Measurements from ENCODE around the gene ZSCAN10.
"Not testable (repeated sequence)": the region's sequence is repeated elsewhere in the genome, so short reads cannot be mapped to it uniquely, and the experiment has no call there.

The ZSCAN10 gene

DNA sequence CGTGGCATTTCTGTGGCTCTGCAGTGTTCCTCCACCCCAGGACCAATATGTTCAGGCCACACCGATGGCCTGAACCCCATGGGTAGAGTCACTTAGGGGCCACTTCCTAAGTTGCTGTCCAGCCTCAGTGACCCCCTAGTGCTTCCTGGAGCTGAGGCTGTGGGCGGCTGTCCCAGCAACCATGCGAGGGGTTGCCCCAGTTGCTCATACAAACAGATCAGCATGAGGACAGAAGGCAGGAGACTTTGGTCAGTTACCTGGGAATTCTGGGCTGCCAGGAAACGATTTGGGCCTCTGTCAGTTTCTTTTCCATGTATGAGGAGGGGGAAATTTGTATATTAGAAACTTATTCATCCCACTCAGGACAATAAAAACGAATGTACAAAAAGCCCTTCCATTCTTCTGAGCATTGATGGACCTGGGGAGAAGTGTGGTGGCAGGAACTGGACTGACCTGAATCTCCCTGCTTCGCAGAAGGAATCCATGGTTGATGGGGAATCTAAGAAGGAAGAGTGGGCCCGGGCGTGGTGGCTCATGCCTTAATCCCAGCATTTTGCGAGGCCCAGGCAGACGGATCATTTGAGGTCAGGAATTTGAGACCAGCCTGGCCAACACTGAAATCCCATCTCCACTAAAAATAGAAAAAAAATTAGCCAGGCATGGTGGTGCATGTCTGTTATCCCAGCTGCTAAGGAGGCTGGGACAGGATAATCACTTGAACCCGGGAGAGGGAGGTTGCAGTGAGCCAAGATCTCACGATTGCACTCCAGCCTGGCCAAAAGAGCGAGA is 38.6 kb downstream of the ZSCAN10 start:
- H3K27ac Mint-ChIP-seq = no peak overlapping the region
- peaks cover 7% of the 10 kb centered on the region for H3K4me1 Mint-ChIP-seq
- ATAC-seq (ENCODE audit: low read depth) (no peak), DNase-seq (ENCODE audit: low spot score in 2 of 2) (no peak)
- no peaks in the 10 kb centered on the region for H3K27me3 Mint-ChIP-seq
- no peaks in the 10 kb centered on the region for H3K36me3 Mint-ChIP-seq
- no peaks in the 10 kb centered on the region for H3K9me3 Mint-ChIP-seq
- peak overlapping the region; percentile 89 for H3K4me3 Mint-ChIP-seq

DNA sequence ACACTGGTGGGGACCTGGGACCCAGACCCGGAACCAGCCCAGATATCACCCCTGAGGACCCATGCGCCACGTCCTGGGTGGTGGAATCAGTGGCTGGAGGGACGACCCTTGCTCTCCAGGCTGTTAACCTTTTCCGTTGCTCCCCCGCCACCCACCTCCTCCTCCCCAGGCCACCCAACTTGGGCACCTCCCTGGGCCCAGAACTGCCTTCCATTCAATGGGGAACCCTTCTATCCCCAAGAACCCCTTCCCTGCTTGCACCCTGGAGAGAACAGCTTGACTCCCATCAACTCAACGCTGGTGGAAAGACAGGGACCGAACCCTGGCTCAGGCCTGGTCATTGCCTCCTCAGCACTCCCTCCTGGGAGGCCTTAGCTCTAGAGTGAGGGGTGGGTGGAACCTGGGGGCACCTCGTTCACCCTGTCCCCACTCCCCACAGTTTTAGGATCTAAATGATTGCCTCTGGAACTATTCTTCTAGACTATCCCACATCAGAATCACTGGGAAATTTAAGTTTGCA is 39.3 kb downstream of the ZSCAN10 start:
- H3K4me3 Mint-ChIP-seq = peak overlapping the region; percentile 89
- DNase-seq (ENCODE audit: low spot score in 2 of 2) (no peak), ATAC-seq (ENCODE audit: low read depth) (no peak)
- no peaks in the 10 kb centered on the region for H3K27me3 Mint-ChIP-seq
- no peaks in the 10 kb centered on the region for H3K36me3 Mint-ChIP-seq
- peak overlapping the region; percentile 45 for H3K27ac Mint-ChIP-seq
- H3K4me1 Mint-ChIP-seq = peaks cover 12% of the 10 kb centered on the region
- H3K9me3 Mint-ChIP-seq = no peaks in the 10 kb centered on the region

DNA sequence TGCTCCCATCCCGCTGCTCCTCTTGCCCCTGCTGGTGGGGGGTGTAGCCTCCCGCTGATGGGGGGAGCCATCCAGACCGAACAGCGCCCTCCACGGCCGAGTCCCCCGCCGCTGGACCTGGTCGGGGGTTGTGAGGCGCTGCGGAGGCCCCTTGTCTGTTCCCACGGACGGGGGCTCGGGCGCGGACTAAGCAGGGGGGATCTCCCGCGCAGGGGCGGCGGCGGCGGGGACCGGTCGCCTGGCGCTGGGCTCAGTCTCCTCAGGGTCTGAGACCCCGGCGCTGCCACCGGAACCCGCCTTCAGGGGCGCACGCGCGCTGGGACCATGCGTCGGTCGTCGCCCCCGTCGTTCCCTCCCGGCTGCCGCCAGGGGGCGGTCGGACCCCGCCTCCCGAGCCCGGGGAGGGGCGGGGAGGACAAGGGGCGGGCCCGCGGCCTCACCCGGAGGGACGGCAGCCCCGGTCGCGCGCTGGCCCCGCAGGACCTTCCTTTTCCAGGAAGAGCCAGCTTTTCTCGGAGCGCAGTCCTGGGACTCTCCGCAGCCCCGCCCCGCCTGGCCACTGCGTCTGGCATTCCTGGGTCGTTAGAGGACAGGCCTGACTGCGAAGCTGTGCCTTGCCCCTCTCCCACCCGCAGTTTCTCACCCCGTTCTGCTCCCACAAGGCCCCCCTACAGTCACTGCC is 39.9 kb downstream of the ZSCAN10 start:
- Mint-ChIP-seq H3K4me3 (peak overlapping the region; percentile 89), H3K4me1 (peaks cover 15% of the 10 kb centered on the region)

GRCh38 chr16:3058139-3059030 is 40.7 kb downstream of the ZSCAN10 start:
- H3K36me3 Mint-ChIP-seq = peaks cover 6% of the 10 kb centered on the region
- no peaks in the 10 kb centered on the region for H3K27me3 Mint-ChIP-seq
- peaks cover 22% of the 10 kb centered on the region for H3K4me1 Mint-ChIP-seq
- H3K9me3 Mint-ChIP-seq = no peaks in the 10 kb centered on the region
- H3K27ac Mint-ChIP-seq = peak overlapping the region; percentile 67
- H3K4me3 Mint-ChIP-seq = peak overlapping the region; percentile 89
- DNase-seq (ENCODE audit: low spot score in 2 of 2) (peak; percentile 37), ATAC-seq (ENCODE audit: low read depth) (peak; percentile 59)

More for the DNA sequence above, 39.9 kb downstream of the ZSCAN10 start:
- Mint-ChIP-seq H3K27ac (peak overlapping the region; percentile 67), H3K9me3 (no peaks in the 10 kb centered on the region), H3K27me3 (no peaks in the 10 kb centered on the region), H3K36me3 (no peaks in the 10 kb centered on the region)
- ATAC-seq (ENCODE audit: low read depth) (peak; percentile 92), DNase-seq (ENCODE audit: low spot score in 2 of 2) (peak; percentile 87 to 91)

DNA sequence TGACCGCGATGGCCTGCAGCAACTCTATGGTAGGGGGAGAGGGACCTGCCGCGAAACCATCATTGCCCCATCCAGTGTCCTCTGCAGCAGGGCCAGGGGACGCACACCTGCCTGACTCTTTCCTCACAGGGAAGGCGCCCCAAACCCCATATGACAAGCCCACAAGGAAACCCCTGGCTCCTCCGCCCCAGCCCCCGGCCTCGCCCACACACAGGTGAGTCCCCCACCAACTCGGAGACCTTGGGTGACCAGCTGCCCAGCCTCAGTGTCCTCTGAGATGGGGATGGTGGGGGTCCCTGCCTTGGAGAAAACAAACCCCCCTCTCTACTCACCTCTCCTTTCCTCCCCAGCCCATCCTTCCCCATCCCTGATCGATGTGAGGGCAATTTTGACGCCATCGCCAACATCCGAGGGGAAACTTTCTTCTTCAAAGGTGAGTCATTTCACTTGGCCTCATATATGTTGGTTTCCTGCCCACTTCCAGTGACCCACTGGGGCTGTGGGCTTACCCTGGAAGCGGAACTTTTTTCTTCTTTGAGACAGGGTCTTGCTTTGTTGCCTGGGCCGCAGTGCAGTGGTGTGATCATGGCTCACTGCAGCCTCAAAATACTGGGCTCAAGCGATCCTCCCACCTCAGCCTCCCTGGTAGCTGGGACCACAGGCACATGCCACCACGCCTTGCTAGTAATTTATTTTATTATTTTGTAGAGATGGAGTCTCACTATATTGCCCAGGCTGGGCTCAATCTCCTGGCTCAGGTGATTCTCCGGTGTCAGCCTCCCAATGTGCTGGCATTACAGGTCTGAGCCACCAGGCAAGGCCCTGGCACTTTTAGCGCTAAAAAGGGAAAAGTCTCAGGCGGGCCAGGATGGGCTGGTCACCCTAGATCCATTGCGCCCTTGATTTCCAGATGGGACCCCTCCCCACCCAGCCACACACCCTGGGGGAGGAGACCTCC is 41.6 kb downstream of the ZSCAN10 start:
- ATAC-seq (ENCODE audit: low read depth) = no peak
- Mint-ChIP-seq H3K36me3 (peaks cover 6% of the 10 kb centered on the region), H3K4me3 (peak overlapping the region; percentile 8), H3K9me3 (no peaks in the 10 kb centered on the region), H3K27me3 (no peaks in the 10 kb centered on the region), H3K27ac (no peak overlapping the region), H3K4me1 (peaks cover 22% of the 10 kb centered on the region)
- DNase-seq (ENCODE audit: low spot score in 2 of 2) = no peak

DNA sequence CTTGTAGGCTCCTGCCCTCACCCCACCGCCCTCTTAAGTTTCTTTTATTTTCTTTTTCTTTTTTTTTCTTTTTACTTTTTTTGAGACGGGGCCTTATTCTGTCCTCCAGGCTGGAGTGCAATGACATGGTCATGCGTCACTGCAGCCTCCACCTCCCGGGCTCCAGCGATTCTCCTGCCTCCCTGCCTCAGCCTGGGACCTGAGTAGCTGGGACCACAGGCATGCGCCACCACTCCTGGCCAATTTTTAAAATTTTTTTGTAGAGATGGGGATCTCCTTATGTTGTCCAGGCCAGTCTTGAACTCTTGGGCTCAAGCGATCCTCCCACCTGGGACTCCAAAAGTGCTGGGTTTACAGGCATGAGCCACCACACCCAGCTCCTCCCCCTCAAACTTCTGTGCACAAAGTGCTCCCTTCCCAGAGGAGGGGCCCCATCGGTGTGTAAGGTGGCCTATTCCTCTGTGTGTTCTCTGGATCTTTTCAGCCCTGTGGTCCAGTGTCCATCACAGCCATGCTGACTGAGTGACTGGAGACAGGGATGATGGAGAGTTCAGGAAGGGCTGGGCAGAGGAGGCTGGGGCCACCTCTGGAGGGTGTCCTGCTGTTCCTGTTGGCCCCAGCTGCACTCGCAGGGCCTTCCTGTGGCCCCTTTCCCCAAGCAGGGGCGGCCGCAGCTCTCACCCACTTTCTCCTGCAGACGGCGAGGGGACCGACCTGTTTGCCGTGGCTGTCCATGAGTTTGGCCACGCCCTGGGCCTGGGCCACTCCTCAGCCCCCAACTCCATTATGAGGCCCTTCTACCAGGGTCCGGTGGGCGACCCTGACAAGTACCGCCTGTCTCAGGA is 42.5 kb downstream of the ZSCAN10 start:
- Mint-ChIP-seq H3K4me1 (peaks cover 22% of the 10 kb centered on the region), H3K27me3 (no peaks in the 10 kb centered on the region), H3K36me3 (peaks cover 6% of the 10 kb centered on the region), H3K9me3 (no peaks in the 10 kb centered on the region), H3K27ac (no peak overlapping the region), H3K4me3 (no peak overlapping the region)
- DNase-seq (ENCODE audit: low spot score in 2 of 2) (no peak), ATAC-seq (ENCODE audit: low read depth) (no peak)

GRCh38 chr16:3055734-3056115 is 43.4 kb downstream of the ZSCAN10 start:
- H3K36me3 Mint-ChIP-seq; H3K27me3 Mint-ChIP-seq; DNase-seq (ENCODE audit: low spot score in 2 of 2); H3K9me3 Mint-ChIP-seq; ATAC-seq (ENCODE audit: low read depth); H3K27ac Mint-ChIP-seq; H3K4me3 Mint-ChIP-seq: not testable (repeated sequence)
- H3K4me1 Mint-ChIP-seq = peaks cover 22% of the 10 kb centered on the region

DNA sequence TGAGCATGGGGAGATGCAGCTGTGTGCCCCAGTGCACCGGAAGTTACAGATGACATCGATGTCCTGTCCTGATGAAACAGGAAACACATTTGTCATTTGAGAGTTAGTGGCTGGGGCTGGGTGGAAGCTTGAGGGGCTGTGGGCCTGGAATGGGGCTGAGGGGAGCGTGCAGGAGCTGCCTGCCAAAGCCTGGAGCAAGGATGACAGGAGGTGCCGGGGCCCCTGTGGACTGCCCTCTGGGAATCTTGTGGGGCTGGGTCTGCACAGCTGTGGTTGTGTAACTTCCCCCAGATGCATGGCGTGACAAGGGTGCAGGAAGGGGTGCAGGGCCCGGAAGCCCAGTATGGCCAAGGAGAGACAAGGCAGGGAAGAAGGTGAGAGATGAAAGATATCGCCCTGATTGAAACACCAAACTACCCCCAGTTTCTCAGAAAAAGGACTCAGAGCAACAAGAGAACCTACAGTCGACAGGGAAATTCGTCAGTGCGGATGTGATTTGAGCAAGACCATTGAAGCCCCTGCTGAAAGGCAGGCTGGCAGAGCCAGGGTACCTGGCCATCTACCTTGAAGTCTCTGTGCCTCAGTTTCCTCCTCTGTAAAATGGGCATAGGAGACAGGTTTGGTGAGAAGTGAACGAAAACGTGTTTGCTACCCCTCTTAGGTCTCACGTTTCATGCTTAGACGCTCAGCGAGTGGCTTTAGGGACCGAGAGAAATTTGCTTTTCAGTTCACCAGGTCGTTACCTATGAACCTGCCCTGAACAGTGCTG is 43.9 kb downstream of the ZSCAN10 start:
- peaks cover 22% of the 10 kb centered on the region for H3K4me1 Mint-ChIP-seq
- no peak overlapping the region for H3K4me3 Mint-ChIP-seq
- H3K9me3 Mint-ChIP-seq = no peaks in the 10 kb centered on the region
- ATAC-seq (ENCODE audit: low read depth) (no peak), DNase-seq (ENCODE audit: low spot score in 2 of 2) (no peak)
- no peak overlapping the region for H3K27ac Mint-ChIP-seq
- no peaks in the 10 kb centered on the region for H3K27me3 Mint-ChIP-seq
- peaks cover 6% of the 10 kb centered on the region for H3K36me3 Mint-ChIP-seq

DNA sequence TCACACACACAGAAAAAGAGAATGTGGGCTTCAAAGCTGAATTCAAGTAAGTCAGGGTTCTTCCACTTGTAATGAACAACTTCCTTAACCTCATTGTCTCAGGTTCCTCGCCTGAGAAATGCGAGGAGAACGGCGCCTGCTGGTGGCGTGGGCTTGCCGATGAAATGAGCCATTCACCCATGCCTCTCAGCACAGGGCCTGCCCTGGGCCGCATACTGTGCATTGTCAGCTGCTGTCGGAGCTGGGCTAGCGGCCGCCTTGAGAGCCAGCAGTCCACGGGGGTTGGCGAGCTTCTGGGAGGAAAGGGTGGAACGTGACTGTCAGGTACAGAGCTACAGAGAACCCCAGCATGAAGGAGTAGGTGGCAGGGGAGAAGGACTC is 45.8 kb downstream of the ZSCAN10 start:
- peaks cover 17% of the 10 kb centered on the region for H3K4me1 Mint-ChIP-seq
- H3K36me3 Mint-ChIP-seq = not testable (repeated sequence)

DNA sequence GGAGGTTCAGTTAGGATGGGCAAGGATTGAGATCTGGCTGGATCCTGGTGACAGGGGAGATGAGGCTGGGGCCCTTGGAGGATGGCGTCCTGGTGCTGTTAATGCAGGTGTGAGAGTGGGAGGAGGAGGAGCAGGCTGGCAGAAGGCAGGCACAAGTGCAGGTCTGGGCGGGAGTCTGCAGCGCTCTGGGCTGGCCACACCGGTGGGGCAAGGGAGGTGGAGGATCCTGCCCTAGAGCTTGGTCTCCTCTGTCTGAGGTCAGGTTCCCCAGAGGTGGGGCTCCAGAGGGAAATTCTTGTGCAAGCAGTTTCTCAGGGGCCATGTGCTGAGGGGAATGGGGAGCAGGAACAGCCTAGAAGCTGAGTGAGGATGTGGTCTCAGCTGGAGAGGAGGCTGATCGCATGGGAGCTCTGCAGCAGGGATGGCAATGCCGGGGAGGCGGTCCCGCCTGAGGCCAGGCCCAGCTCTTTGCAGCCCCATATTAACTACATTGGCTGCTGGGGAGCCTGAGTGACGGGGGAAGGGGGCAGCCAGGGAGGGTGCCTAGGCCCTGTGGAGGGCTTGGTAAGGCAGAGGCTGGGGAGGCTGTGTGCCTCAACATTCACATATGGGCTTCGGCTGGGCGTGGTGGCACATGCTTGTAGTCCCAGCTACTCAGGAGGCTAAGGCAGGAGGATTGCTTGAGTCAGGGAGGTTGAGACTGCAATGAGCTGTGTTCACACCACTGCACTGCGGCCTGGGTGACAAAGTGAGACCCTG is 46.3 kb downstream of the ZSCAN10 start:
- H3K4me1 Mint-ChIP-seq = peaks cover 17% of the 10 kb centered on the region
- not testable (repeated sequence) for DNase-seq (ENCODE audit: low spot score in 2 of 2); ATAC-seq (ENCODE audit: low read depth); H3K36me3 Mint-ChIP-seq; H3K27me3 Mint-ChIP-seq; H3K27ac Mint-ChIP-seq; H3K4me3 Mint-ChIP-seq; H3K9me3 Mint-ChIP-seq

More for the DNA sequence above, 45.8 kb downstream of the ZSCAN10 start:
- not testable (repeated sequence) for H3K27ac Mint-ChIP-seq; ATAC-seq (ENCODE audit: low read depth); DNase-seq (ENCODE audit: low spot score in 2 of 2); H3K27me3 Mint-ChIP-seq; H3K4me3 Mint-ChIP-seq; H3K9me3 Mint-ChIP-seq

- Mint-ChIP-seq H3K36me3 (peaks cover 6% of the 10 kb centered on the region), H3K9me3 (no peaks in the 10 kb centered on the region), H3K27me3 (peaks cover 6% of the 10 kb centered on the region), H3K4me1 (peaks cover 14% of the 10 kb centered on the region), H3K4me3 (no peak overlapping the region), H3K27ac (no peak overlapping the region)
- ATAC-seq (ENCODE audit: low read depth) = no peak
- no peak for DNase-seq (ENCODE audit: low spot score in 2 of 2)
Observed at GRCh38 chr16:3051494-3051893, 47.6 kb downstream of the ZSCAN10 start.

All from memory B cell (primary cell).